Stimulated activated CD8-positive, alpha-beta memory T cell treated with anti-CD3 and anti-CD28 coated beads, Interleukin-12 subunit alpha, Interleukin-12 subunit beta, amount 100 ng/mL, for 24 hours (primary cell): ENCODE data around the gene SLC26A6.

Experiments
- DNase-seq: peaks from one replicate; pipeline ENCODE4 v3.0.0-alpha.2; 2020; ENCODE audit errors: extremely low read depth

SLC26A6 gene

GRCh38 chr3:48599077-48599501 lies 36.2 kb downstream of the SLC26A6 start:
- DNase-seq, result no peak

DNA sequence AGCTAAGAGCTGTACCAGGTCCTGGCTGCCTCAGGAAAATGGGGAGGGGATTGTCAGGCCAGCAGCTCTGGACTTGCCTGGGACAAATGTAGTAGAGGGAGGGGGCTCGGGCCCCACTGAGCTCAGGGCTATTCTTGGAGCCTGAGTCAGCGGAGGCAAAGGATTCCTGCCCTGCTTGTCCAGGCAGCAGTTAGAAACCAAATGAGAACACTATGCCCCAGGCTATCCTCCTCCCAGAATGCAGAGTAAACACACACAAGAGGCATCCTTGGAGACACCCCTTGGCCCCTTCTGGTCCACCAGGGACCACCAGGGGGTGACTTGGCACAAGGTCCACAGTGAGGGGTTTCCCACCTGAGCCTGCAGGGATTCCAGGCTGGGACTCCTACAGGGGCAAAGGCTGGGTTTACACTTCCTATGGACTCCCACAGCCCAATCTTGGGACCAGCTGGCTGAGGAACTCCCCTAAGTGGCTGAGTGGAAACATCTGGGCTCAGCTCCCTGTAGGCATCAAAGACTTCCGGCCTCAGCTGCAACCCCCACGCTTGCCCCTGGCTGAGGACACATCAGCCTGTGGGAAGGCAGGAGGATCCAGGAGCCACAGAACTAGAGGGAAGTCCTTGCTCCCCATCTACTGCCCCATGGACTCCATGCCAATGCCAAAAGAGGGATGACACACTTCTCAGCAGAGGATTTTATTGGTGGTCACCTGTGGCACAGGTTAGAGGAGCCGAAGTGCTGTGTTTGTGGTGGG lies 36.8 kb downstream of the SLC26A6 start:
- no peak for DNase-seq

GRCh38 chr3:48597408-48597800 lies 37.9 kb downstream of the SLC26A6 start:
- DNase-seq, result no peak

DNA sequence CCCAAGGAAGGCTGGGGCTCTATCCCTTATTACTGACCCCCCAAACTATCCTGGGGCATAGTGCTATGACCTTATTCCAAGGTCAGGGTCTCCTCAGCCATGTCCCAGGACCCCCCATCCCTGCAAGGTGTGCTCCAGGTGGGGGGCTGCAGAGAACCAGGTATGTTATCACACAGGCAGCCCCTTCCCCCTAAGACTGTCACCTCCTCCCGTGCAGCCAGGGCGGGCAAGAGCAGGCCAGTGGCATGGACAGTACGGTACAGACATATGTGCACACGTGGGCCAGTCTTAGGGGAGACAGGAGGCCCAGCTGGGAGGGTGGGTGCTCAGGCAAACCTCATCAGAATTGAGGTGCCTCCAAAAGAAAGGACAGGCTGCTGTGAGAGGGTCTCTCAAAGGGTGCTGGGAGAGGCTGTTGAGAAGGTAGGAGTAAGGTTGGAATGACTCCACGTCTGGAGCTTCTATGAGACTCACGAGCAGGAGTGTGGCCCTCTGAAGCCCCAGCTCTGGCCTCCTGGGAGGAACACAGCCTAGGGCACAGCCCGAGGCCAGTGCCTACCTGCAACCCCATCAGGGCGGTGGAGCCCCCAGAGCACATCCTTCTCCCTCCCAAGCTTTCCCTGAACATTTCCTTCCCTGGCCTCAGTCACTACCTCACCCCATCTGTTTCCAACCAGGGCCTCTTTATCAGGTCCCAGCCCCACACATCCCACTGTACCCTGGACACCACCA lies 38.4 kb downstream of the SLC26A6 start:
- no peak for DNase-seq

GRCh38 chr3:48596157-48596556 lies 39.1 kb downstream of the SLC26A6 start:
- DNase-seq, result no peak

- DNase-seq, result no peak
Observed at GRCh38 chr3:48595526-48596121, 39.6 kb downstream of the SLC26A6 start.

- DNase-seq, result no peak
Observed at GRCh38 chr3:48595075-48595525, 40.2 kb downstream of the SLC26A6 start, which contains the start of gene COL7A1. COL7A1 (minus strand) TSS chr3:48595329; CDS start chr3:48595159, 170 bp downstream.

DNA sequence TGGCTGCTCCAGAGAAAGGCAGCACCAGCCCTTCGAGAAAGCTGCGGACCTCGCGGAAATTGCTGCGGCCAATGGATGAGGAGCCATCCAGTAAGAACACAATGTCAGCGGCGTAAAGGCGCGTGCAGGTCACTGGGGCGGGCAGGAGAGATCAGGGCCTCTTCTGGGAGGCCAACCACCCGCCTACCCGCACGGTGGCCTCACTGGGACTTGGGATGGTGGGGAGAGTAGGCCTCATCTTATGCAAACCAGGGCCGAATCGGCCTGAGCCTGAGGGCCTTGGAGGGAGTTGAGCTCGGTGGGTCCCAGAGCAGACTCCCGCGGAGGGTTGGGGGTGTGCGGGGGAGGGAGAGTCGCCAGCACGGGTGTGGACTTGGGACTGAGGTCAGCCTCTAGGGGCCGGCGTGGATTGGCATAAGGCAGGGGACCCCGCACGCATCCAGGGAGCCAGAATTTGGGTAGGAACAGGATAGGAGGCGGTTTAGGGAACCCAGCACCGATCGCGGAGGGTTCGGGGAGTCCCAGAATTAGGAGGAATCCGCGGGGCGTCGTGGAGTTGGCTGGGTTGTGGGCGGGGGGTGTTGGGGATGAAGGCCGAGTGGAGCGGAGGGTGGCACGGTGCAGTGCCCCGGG lies 40.7 kb downstream of the SLC26A6 start:
- no peak for DNase-seq

DNA sequence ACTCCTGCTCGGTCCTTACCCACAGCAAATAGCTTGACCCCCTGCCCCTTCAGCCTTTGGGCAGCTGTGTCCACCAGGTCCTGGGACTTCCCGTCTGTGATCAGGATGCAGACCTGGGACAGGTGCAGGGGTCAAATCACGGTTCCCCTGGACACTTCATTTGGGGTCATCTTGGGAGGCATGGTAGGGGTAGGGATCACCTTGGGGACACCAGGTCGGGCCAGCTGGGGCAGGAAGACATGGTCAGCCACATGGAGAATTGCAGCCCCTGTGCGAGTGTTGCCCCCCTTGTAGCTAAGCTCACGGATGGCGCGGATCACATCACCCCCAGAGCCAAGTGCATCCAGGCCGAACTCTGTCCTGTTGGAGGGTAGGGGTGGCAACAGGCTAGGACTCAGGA lies 41.9 kb downstream of the SLC26A6 start:
- DNase-seq, result no peak

- no peak for DNase-seq
Observed at GRCh38 chr3:48592519-48593087, 42.7 kb downstream of the SLC26A6 start.

GRCh38 chr3:48591886-48592518 lies 43.3 kb downstream of the SLC26A6 start:
- no peak for DNase-seq

DNA sequence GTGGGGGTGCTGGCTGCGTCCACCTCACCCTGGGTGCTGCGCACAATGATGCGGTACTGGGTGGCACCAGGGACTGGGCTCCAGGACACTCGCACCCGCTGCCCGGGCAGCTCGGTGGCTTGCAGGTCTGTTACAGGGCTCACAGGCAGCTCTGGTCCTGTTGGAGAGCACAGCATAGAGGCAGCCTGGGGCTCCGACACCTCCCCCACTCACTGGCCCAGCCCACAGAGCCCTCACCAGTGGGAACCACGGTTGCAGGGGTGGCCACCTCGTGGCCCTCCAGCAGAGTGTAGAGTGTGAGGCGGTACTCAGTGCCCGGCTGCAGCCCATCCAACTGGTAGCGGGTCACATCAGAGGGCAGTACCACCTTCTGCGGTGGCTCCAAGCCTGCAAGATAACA lies 43.8 kb downstream of the SLC26A6 start:
- DNase-seq, result no peak

- DNase-seq, result no peak
Observed at GRCh38 chr3:48588230-48588629, 47.0 kb downstream of the SLC26A6 start.

DNA sequence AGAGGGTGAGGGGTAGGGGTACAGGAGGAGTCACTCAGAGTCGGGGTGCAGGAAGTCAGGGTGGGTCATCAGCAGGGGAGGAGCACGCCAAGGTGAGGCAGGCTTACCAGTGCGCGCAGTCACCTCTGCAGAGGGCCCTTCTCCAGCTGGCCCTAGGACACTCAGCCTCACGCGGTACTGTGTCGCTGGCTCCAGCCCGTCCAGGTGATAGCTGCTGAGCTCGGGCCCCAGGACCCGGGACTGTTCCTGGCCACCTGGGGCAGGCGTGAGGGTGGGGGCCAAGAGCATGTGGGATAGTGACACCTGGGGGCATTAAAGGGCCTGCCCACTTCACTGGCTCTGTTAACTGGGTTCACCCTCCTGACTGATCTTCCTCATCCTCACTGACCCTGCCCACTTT lies 47.6 kb downstream of the SLC26A6 start:
- no peak for DNase-seq

- no peak for DNase-seq
Observed at GRCh38 chr3:48585411-48585810, 49.9 kb downstream of the SLC26A6 start.

DNA sequence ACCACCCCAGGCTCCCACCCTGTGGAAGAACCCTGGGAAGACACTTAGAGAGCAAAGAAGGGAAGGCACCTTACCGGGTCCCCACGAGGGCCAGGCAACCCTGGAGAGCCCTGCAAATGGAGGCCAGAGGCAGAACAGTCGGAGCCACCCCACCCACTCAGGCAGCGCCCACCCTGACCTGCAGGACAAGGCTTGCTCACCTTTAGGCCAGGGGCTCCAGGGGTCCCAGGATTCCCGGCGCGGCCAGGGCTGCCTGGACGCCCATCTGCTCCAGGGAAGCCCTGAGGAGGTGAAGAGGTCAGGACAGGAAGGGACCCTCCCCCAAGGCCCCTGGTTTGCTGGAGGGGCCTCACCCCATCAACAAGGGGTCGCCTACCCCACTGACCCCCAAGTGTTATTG lies 50.4 kb downstream of the SLC26A6 start:
- DNase-seq, result no peak

DNA sequence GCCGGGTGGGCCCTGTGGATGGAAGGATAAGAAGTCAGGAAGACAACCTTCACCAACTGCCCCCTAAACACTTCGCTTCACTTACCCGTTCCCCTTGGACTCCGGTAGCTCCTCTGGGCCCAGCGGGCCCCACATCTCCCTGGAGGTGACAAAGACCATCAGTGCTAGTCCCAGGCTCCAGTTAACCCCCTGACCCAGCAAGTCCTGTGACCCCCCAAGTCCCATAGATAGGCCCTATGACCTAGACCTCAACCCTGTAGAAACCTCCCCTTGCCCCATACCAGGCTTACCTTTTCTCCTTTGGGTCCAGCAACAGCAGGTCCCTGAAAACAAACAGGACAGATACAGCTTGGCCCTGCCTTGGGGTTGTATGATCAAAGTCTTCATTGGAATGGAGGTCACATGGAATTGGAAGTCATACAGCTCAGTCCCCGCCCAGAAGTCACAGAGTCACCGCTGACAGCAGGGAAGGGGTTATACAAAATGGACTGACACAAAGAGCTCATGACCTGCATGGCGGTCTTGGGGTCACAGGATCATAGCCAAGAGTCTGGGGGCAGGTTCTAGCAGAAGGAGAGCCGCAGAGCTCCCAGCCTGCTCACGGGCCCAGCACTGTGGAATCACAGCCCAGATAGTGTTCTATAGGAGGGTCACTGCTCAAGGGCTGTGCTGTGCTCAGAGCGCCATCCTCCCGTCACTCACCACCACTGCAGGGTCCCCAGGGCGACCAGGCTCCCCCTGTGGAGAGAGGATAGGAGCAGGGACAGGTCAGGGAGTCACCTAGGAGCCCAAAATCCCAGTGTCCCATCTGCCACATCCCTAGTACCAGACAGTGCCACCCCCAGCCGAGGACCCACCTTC lies 53.4 kb downstream of the SLC26A6 start:
- no peak for DNase-seq

- DNase-seq, result no peak
Observed at GRCh38 chr3:48576647-48577046, 58.6 kb downstream of the SLC26A6 start.
